GM18909 (cell line): ENCODE results near the gene NAV1.

Experiments used
- ATAC-seq: cut with Tn5 transposase; IDR thresholded peaks from one replicate; pipeline ENCODE4 v1.9.1; 2021; ENCODE audit warnings: mild to moderate bottlenecking; ENCODE audit not compliant: unreplicated experiment, poor library complexity

The NAV1 gene

DNA sequence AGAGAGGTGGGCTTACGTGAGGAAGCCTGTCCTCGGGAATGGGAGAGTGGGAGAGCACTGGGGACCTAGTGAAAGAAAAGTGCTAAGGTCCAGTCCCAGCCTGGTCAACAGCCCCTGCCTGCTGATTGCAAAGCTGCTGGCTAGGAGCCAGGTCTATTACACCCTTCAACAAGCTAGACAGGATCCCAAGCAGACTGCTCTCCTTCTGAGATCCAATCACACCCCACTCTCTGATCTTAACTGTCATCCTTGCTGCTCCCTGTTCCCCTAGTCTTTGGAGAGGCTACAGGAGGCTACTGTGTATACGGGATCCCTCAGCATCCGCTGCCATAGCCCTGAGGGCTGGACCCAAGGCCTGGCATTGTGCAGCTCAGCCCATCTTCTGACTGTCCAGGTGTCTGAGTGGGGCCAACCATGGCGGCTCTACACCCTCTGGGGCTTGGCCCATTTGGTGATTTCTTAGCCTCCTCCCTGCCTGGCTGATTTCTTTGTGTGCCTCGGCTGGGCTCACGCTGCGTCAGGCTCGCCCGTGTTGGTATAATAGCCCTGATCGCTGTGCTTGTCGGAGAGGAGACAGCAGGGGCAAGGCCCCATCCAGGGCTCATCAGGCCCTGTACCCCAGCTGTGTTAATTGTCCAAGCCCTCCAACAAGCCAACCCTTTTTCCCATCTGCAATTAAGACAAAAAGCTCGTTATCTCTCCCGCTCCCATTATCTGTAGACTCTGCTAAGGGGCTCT lies 43.9 kb downstream of the NAV1 start:
- no peak for ATAC-seq

DNA sequence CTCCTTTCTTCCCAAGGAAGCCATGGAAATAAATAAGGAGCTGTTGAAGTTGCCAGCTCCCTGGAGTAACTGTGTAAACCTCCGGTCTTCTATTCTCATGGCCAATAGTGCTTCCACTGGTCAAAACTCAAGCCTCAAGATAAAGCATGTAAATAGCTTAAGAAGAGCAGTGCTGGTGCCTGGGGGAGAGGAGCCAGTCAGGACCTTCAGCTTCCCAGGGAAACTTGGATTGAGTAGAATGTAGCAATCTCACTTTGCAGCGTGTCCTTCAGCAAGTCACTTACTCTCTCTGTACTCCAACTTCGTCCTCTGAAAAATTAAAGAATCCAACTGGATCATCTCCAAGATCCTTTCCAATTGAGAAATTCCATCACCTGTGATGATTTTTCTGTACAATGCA lies 44.7 kb downstream of the NAV1 start:
- no peak for ATAC-seq

DNA sequence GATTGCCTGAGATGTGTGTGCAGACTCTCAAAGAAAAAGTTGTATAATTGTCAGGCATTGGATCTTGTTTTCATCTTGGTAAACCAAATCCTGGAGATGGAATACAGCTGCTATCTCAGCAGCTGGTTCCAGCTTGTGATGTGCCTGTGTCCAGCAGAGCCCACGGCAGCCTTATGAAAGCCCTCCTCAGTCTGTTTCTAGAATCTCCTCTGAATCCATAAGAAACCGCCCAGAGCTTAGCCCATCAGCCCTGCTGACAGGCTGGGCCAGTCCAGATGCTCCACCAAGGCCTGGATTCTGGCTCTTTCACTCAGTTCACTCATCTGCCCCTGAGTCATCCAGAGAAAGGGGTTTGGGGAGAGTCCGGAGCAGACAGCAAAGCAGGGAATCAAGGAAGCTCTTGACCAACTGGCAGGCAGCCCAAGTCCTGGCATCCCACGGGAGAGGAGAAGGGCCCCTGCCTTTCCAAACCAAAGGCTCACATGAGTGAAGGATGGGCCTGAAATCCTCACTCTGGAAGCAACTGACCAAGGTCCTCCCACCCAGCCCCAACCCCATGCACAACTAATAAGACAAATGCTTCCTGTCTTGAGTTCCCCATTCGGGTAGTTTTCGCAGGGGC lies 45.7 kb downstream of the NAV1 start:
- ATAC-seq, result no peak

DNA sequence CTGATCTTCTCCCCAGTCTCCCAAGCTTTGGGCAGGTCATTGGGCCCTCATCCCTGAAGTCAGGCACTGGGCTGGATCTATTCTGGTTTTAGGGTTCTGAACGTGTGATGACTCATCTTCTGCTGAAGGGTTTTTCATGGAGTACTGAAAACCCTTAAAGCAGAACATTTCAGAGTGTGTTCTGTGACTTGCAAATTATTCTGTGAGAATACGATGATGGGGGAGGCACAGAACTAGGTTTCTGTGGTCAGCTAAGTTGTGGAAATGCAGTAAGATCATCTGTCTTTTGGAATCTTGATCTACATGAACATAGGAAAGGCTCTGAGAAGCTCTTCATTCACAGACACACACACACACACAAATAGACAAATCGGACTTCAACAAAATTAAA lies 46.2 kb downstream of the NAV1 start:
- no peak for ATAC-seq

DNA sequence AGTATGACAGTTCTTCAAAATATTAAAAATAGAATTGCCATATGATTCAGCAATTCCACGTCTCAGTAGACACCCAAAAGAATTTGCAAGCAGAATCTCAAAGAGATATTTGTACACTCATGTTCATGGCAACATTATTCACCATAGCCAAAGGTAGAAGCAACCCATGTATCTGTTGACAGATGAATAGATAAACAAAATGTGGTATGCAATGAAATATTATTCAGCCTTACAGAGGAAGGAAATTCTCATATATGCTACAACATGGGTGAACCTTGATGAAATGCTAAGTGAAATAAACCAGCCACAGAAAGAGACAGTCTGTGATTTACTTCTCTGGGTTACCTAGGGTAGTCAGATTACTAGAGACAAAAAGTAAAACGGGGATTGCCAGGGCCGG lies 47.0 kb downstream of the NAV1 start:
- ATAC-seq, result no peak

DNA sequence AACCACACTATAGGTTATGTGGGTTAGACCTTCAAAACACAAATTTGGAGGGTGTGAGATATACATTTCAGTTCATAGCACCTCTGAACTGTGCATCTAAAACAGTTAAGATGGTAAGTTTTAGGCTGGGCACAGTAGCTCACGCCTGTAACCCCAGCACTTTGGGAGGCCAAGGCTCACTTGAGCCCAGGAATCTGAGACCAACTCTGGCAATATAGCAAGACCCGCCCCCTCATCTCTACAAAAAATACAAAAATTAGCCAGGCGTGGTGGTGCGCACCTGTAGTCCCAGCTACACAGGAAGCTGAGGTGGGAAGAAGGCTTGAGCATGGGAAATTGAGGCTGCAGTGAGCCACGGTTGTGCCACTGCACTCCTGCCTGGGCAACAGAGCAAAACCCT lies 47.9 kb downstream of the NAV1 start:
- no peak for ATAC-seq

DNA sequence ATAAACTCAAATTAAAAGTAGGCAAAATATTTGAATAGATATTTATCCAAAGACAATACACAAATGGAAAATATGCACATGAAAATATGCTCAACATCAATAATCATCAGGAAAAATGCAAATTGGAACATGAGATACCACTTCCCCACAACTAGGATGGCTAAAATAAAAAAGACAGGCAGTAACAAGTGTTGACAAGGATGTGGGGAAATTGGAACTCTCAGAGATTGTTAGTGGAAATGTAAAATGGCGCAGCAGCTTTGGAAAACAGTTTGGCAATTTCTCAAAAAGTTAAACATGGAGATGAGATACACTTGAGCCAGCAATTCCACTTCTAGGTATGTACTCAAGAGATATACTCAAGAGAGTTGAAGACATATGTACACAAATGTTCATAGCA lies 48.8 kb downstream of the NAV1 start:
- no peak for ATAC-seq
